Caki2 (cell line): ENCODE results near the gene CHRM3. TPM values are rescaled to one million over a fixed set of nuclear protein-coding genes. Genes with fewer than 3 reads are reported as not detected.

Source experiments
- DNase-seq: peaks from one replicate; pipeline ENCODE4 v3.0.0-alpha.2; 2015; ENCODE audit warnings: low read depth
- in situ Hi-C: cut with HindIII; loops from 2 replicates; pipeline ENCODE4 v1.10.0; 2016; ENCODE audit warnings: low sequenced_read_pairs, low pct_unique_long_range_greater_than_20kb, mixed read lengths
- total RNA-seq: library from RNA; depleted of rRNA; stranded (reverse); fragments of >200 nt; shearing (Covaris generic); gene quantifications from 2 replicates; pipeline ENCODE4 v1.2.3, GENCODE V29; 2014; ENCODE audit warnings: low replicate concordance

CHRM3 gene
- total RNA-seq, 1 experiment from 2014 or later: 0.07 TPM

- DNase-seq: no peak
- in situ Hi-C loops: no loop called here
These were observed 2.2 kb downstream of the CHRM3 start for GRCh38 chr1:239388578-239388977.

GRCh38 chr1:239389703-239390102, 3.3 kb downstream of the CHRM3 start:
- no peak for DNase-seq
- in situ Hi-C loops: no loop called here

GRCh38 chr1:239392271-239392670, 5.9 kb downstream of the CHRM3 start:
- in situ Hi-C loops: no loop called here
- no peak for DNase-seq

GRCh38 chr1:239394107-239394506, 7.7 kb downstream of the CHRM3 start:
- no peak for DNase-seq
- in situ Hi-C loops: no loop called here

GRCh38 chr1:239413916-239414315, 27.5 kb downstream of the CHRM3 start:
- no peak for DNase-seq
- in situ Hi-C loops: no loop called here

- DNase-seq: no peak
- in situ Hi-C loops: no loop called here
These were observed 30.9 kb downstream of the CHRM3 start for GRCh38 chr1:239417221-239417620.

- in situ Hi-C loops: no loop called here
- DNase-seq: no peak
These were observed 31.7 kb downstream of the CHRM3 start for GRCh38 chr1:239417986-239418640.

GRCh38 chr1:239418681-239419080, 32.3 kb downstream of the CHRM3 start:
- DNase-seq: no peak
- in situ Hi-C loops: no loop called here

- in situ Hi-C loops: no loop called here
- no peak for DNase-seq
These were observed 35.4 kb downstream of the CHRM3 start for GRCh38 chr1:239421811-239422210.

GRCh38 chr1:239422818-239423217, 36.5 kb downstream of the CHRM3 start:
- in situ Hi-C loops: no loop called here
- no peak for DNase-seq

- in situ Hi-C loops: no loop called here
These were observed 40.6 kb downstream of the CHRM3 start for GRCh38 chr1:239426821-239427475.

GRCh38 chr1:239427712-239428111, 41.3 kb downstream of the CHRM3 start:
- DNase-seq: no peak
- in situ Hi-C loops: no loop called here

More at GRCh38 chr1:239426821-239427475, 40.6 kb downstream of the CHRM3 start:
- no peak for DNase-seq

GRCh38 chr1:239428120-239428710, 41.8 kb downstream of the CHRM3 start:
- DNase-seq: no peak
- in situ Hi-C loops: no loop called here

GRCh38 chr1:239429163-239429562, 42.8 kb downstream of the CHRM3 start:
- no peak for DNase-seq
- in situ Hi-C loops: no loop called here

- no peak for DNase-seq
- in situ Hi-C loops: no loop called here
These were observed 45.9 kb downstream of the CHRM3 start for GRCh38 chr1:239432255-239432654.

- in situ Hi-C loops: no loop called here
- DNase-seq: no peak
These were observed 47.8 kb downstream of the CHRM3 start for GRCh38 chr1:239434181-239434580.
